DND-41 (cell line): Measurements from ENCODE around the gene OSBPL5.

Source experiments
- ATAC-seq: fragments of 200-7000 bp; cut with Tn5 transposase; 3 replicates; pipeline ENCODE4 v1.9.1; 2021; ENCODE audit warnings: low read depth; ENCODE audit not compliant: insufficient read depth
- DNase-seq: peaks from one replicate; pipeline ENCODE4 v3.0.0-alpha.2; 2020
- H2AFZ ChIP-seq: 2 replicates; pipeline ENCODE4 v1.6.0; 2012; ENCODE audit warnings: low read depth, low read length
- H3K27ac ChIP-seq: 2 replicates; pipeline ENCODE4 v1.5.1; 2012; ENCODE audit warnings: low read length, inconsistent platforms
- H3K27me3 ChIP-seq: fragments of 200-600 bp; sonication (generic); 2 replicates; pipeline ENCODE4 v1.6.0; 2012; ENCODE audit warnings: low read length, mild to moderate bottlenecking, inconsistent platforms; ENCODE audit not compliant: insufficient read depth, poor library complexity
- H3K36me3 ChIP-seq: 2 replicates; pipeline ENCODE4 v1.5.1; 2012; ENCODE audit warnings: low read length, inconsistent platforms; ENCODE audit not compliant: insufficient read depth
- H3K4me1 ChIP-seq: 2 replicates; pipeline ENCODE4 v1.5.1; 2012; ENCODE audit warnings: mild to moderate bottlenecking, low read length; ENCODE audit not compliant: insufficient read depth
- H3K4me2 ChIP-seq: 2 replicates; pipeline ENCODE4 v1.6.0; 2012; ENCODE audit warnings: mild to moderate bottlenecking, moderate library complexity, low read length, inconsistent platforms; ENCODE audit not compliant: insufficient read depth
- H3K4me3 ChIP-seq, 2 experiments: fragments of 200-600 bp in 1 of 2; shearing (Covaris generic) in 1 of 2; 2 replicates each; pipeline ENCODE4 v1.5.1; 2012 to 2016; ENCODE audit warnings: inconsistent platforms in 2 of 2, low read length in 2 of 2, mild to moderate bottlenecking in 2 of 2, low read depth in 1 of 2, moderate library complexity in 1 of 2
- H3K79me2 ChIP-seq: 2 replicates; pipeline ENCODE4 v1.6.0; 2012; ENCODE audit warnings: low read length, inconsistent platforms; ENCODE audit not compliant: insufficient read depth
- H3K9ac ChIP-seq: 2 replicates; pipeline ENCODE4 v1.6.0; 2012; ENCODE audit warnings: low read depth, mild to moderate bottlenecking, inconsistent platforms, low read length, moderate library complexity
- H3K9me3 ChIP-seq: 2 replicates; pipeline ENCODE4 v1.5.1; 2012; ENCODE audit warnings: low read length, moderate library complexity, mild to moderate bottlenecking, inconsistent platforms; ENCODE audit not compliant: insufficient read depth, severe bottlenecking
- H4K20me1 ChIP-seq: 2 replicates; pipeline ENCODE4 v1.6.0; 2012; ENCODE audit warnings: low read length; ENCODE audit not compliant: insufficient read depth
- EZH2 ChIP-seq: IDR thresholded peaks from 3 replicates; pipeline ENCODE4 v1.6.1; 2012; ENCODE audit warnings: borderline replicate concordance, low read depth, mild to moderate bottlenecking, moderate library complexity, low read length, inconsistent platforms; ENCODE audit not compliant: severe bottlenecking
- TF ChIP-seq, protein P1 (sequence below): IDR thresholded peaks from 2 replicates; pipeline ENCODE4 v1.5.1; 2012; ENCODE audit warnings: borderline replicate concordance, low read length, moderate library complexity, mild to moderate bottlenecking; ENCODE audit not compliant: poor library complexity, severe bottlenecking; ENCODE audit errors: extremely low read depth

The OSBPL5 gene

DNA sequence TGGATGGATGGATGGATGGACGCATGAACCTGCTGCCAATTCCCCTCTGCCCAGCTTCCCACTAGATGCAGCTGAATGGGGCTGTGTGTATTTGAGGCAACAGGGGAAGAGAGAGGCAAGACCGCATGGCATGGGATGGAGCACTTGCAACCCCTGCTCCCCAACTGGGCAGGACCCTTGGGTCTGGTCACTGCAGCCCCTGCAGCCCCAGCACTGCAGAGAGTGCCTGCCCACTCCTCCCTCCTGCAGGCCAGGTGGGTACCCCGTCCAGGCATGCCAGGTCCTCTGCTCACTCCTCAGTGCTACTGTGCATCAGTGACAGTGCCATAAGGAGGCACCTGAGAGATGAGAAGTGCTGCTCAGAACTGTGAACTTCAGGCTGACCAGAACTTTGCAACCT, 40.3 kb downstream of the OSBPL5 start:
- Histone ChIP-seq H3K4me1 (no peaks in the 10 kb centered on the region), H3K4me3 (no peak overlapping the region), H3K9ac (no peak overlapping the region), H3K79me2 (0 out of 2 replicates have a peak, but pooled peaks cover 4% of the 10 kb centered on the region), H3K9me3 (peaks cover 11% of the 10 kb centered on the region), H3K4me2 (no peak overlapping the region), H3K27me3 (no peaks in the 10 kb centered on the region), H4K20me1 (peaks cover 34% of the 10 kb centered on the region), H2AFZ (no peak overlapping the region), H3K36me3 (peaks cover 94% of the 10 kb centered on the region), H3K27ac (peak overlapping the region; percentile 20; the same call in 1 of the 2 replicates)
- ATAC-seq (no peak), DNase-seq (no peak)
- TF ChIP-seq, protein P1, sequence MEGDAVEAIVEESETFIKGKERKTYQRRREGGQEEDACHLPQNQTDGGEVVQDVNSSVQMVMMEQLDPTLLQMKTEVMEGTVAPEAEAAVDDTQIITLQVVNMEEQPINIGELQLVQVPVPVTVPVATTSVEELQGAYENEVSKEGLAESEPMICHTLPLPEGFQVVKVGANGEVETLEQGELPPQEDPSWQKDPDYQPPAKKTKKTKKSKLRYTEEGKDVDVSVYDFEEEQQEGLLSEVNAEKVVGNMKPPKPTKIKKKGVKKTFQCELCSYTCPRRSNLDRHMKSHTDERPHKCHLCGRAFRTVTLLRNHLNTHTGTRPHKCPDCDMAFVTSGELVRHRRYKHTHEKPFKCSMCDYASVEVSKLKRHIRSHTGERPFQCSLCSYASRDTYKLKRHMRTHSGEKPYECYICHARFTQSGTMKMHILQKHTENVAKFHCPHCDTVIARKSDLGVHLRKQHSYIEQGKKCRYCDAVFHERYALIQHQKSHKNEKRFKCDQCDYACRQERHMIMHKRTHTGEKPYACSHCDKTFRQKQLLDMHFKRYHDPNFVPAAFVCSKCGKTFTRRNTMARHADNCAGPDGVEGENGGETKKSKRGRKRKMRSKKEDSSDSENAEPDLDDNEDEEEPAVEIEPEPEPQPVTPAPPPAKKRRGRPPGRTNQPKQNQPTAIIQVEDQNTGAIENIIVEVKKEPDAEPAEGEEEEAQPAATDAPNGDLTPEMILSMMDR, result no peak
- no peak for TF ChIP-seq EZH2

DNA sequence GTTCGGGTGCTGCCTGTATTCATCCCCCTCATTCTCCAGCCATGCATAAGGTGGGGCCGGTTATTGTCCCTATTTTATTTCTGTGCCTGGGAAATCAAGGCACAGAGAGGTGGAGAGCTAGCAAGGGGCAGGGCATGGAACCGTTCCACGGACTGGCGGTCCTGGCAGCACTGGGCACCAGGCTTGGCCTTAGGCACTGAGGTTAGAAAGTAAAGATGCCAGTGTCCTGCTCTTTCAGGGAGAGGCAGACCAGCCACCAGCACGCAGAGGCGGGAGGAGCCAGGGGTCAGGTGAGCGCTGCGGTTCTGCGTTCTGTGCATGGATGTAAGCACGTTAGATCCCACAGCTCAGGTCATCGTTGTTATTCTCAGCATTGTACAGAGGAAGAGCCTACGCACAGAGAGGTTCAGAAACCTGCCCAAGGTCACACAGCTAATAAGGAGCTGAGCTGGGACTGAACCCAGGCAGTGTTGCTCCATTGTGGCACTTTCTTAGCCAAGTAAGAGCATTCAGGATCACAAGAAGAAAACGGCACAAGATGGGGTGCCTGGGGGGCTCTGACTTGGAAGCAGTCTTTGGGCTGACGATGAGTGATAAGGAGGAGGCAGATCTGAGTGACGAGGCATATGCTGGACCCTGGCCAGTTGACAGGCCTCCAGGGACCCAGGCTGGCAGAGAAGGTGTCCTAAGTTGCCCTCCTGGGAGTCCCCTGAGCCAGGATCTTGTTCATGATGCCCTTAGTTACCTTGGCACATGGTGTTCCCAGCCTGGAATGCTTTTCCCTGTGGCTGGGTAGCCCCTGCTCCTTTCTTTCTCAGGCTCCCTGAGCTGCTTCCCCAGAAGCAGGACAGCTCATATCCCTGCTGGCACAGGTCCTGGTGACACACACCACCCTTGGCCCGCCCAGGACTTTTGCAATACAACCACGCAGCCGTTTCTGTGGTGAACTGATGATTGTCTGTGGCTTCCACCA, 41.1 kb downstream of the OSBPL5 start:
- Histone ChIP-seq H3K79me2 (no peaks in the 10 kb centered on the region), H3K4me2 (no peak overlapping the region), H3K36me3 (peaks cover 94% of the 10 kb centered on the region), H3K4me3 (no peak overlapping the region), H3K9me3 (peaks cover 18% of the 10 kb centered on the region), H3K27me3 (no peaks in the 10 kb centered on the region), H3K9ac (no peak overlapping the region), H3K4me1 (no peaks in the 10 kb centered on the region), H3K27ac (no peak overlapping the region), H2AFZ (no peak overlapping the region), H4K20me1 (peaks cover 28% of the 10 kb centered on the region)
- TF ChIP-seq EZH2, result no peak
- TF ChIP-seq, protein P1, result no peak
- DNase-seq (no peak), ATAC-seq (no peak)

DNA sequence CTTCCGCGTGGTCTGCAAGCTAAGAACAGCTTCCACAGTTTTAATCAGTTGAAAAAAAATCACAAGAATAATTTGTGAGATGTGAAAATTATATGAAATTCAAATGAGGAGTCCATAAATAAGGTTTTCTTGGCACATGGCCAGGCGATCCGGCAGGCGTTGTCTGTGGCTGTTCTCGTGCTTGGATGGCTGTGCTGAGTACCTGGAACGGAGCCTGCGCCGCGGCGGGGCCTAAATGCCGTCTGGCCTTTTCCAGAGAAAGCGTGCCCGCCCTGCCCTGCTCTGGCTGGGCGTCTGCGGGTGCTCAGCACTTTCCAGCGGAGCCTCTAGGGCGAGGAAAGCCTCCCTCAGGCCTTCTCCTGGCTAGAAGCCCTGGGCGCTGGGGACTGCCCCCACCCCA, 41.8 kb downstream of the OSBPL5 start:
- no peak for TF ChIP-seq EZH2
- TF ChIP-seq, protein P1, result no peak
- Histone ChIP-seq H4K20me1 (peaks cover 22% of the 10 kb centered on the region), H2AFZ (no peak overlapping the region), H3K36me3 (peaks cover 92% of the 10 kb centered on the region), H3K4me2 (no peak overlapping the region), H3K9me3 (peaks cover 18% of the 10 kb centered on the region), H3K79me2 (no peaks in the 10 kb centered on the region), H3K27ac (no peak overlapping the region), H3K9ac (no peak overlapping the region), H3K4me1 (no peaks in the 10 kb centered on the region), H3K4me3 (no peak overlapping the region), H3K27me3 (no peaks in the 10 kb centered on the region)
- no peak for ATAC-seq
- no peak for DNase-seq
